WI38 (cell line): ENCODE results near the gene CFAP77.

Source experiments
- H3K4me3 ChIP-seq: 2 replicates; pipeline ENCODE4 v1.5.1; 2011; ENCODE audit warnings: low read depth, mild to moderate bottlenecking, control low read depth, low read length
- CTCF ChIP-seq: IDR thresholded peaks from 2 replicates; pipeline ENCODE4 v1.5.1; 2012; ENCODE audit warnings: low read depth, mild to moderate bottlenecking, control low read depth, low read length

Gene CFAP77

GRCh38 chr9:132509928-132510874 lies 100.2 kb downstream of the CFAP77 start:
- no peak overlapping the region for H3K4me3 ChIP-seq
- no peak for TF ChIP-seq CTCF

- no peak overlapping the region for H3K4me3 ChIP-seq
- no peak for TF ChIP-seq CTCF
These were observed 101.4 kb downstream of the CFAP77 start for GRCh38 chr9:132511191-132511999.

GRCh38 chr9:132513416-132513815 lies 103.4 kb downstream of the CFAP77 start:
- no peak for TF ChIP-seq CTCF
- H3K4me3 ChIP-seq: no peak overlapping the region

GRCh38 chr9:132514011-132514744 lies 104.2 kb downstream of the CFAP77 start:
- no peak for TF ChIP-seq CTCF
- no peak overlapping the region for H3K4me3 ChIP-seq

- TF ChIP-seq CTCF: no peak
- no peak overlapping the region for H3K4me3 ChIP-seq
These were observed 104.8 kb downstream of the CFAP77 start for GRCh38 chr9:132514821-132515220.

GRCh38 chr9:132516301-132516700 lies 106.3 kb downstream of the CFAP77 start:
- H3K4me3 ChIP-seq: no peak overlapping the region
- TF ChIP-seq CTCF: no peak
